NT2/D1 (cell line): Measurements from ENCODE around the gene METRN.

Source experiments
- SUZ12 ChIP-seq: IDR thresholded peaks from 2 replicates; pipeline ENCODE4 v1.6.1; 2011; ENCODE audit not compliant: insufficient read length, insufficient read depth; ENCODE audit errors: extremely low read depth
- YY1 ChIP-seq: IDR thresholded peaks from 2 replicates; pipeline ENCODE4 v1.6.1; 2011; ENCODE audit not compliant: insufficient read length, insufficient read depth
- ZNF274 ChIP-seq: IDR thresholded peaks from 2 replicates; pipeline ENCODE4 v1.6.1; 2011; ENCODE audit warnings: mild to moderate bottlenecking, low read depth, low read length

- TF ChIP-seq ZNF274 = no peak
- no peak for TF ChIP-seq SUZ12
- TF ChIP-seq YY1 = no peak
Measured at GRCh38 chr16:709566-710499, 5.1 kb upstream of the METRN start.
